Ramos (cell line): ENCODE data around the gene CNST.
"Not testable (repeated sequence)": the region's sequence is repeated elsewhere in the genome, so short reads cannot be mapped to it uniquely, and the experiment has no call there.

Source experiments
- in situ Hi-C: fragments of 300-500 bp; cut with MboI; formaldehyde crosslinking; loops from one replicate; pipeline ENCODE4 v1.14.3; 2022; ENCODE audit warnings: low sequenced_read_pairs; ENCODE audit not compliant: unreplicated experiment

The CNST gene

GRCh38 chr1:246695666-246696065 lies 129.4 kb downstream of the CNST start:
- in situ Hi-C loops, result loop anchor here (5.0 to 25.0 kb wide), 2 partner anchors 198 to 683 kb away; no protein-coding TSS in a partner anchor

- in situ Hi-C loops, result loop anchor here (5.0 to 25.0 kb wide), 2 partner anchors 201 to 686 kb away; no protein-coding TSS in a partner anchor
Measured at GRCh38 chr1:246698466-246699094, 132.3 kb downstream of the CNST start.

- in situ Hi-C loops, result loop anchor here (5.0 to 25.0 kb wide), 2 partner anchors 202 to 687 kb away; no protein-coding TSS in a partner anchor
Measured at GRCh38 chr1:246699095-246699735, 133.0 kb downstream of the CNST start.

GRCh38 chr1:246703581-246703980 lies 137.3 kb downstream of the CNST start:
- in situ Hi-C loops, result no loop called here

- in situ Hi-C loops, result no loop called here
Measured at GRCh38 chr1:246705368-246705767, 139.1 kb downstream of the CNST start.

GRCh38 chr1:246708166-246708565 lies 141.9 kb downstream of the CNST start:
- in situ Hi-C loops, result no loop called here

GRCh38 chr1:246709196-246709595 lies 142.9 kb downstream of the CNST start:
- in situ Hi-C loops, result no loop called here

GRCh38 chr1:246709835-246710234 lies 143.6 kb downstream of the CNST start:
- in situ Hi-C loops, result no loop called here

- in situ Hi-C loops, result no loop called here
Measured at GRCh38 chr1:246711548-246712003, 145.3 kb downstream of the CNST start.

GRCh38 chr1:246712428-246712827 lies 146.2 kb downstream of the CNST start:
- in situ Hi-C loops, result not testable (repeated sequence)
